Mesothelial cell of epicardium (in vitro differentiated cells): ENCODE data around the gene FA2H. TPM values are rescaled to one million over a fixed set of nuclear protein-coding genes. Genes with fewer than 3 reads are reported as not detected.
"Not testable (repeated sequence)": the region's sequence is repeated elsewhere in the genome, so short reads cannot be mapped to it uniquely, and the experiment has no call there.

Experiments used
- DNase-seq, 2 experiments: peaks; one replicate each; pipeline ENCODE4 v3.0.0; 2021; ENCODE audit warnings: low spot score in 2 of 2; ENCODE audit not compliant: unreplicated experiment in 2 of 2
- H3K27ac Mint-ChIP-seq: 2 replicates; pipeline ENCODE4 v1.8.0; 2021; ENCODE audit warnings: mixed read lengths
- H3K27me3 Mint-ChIP-seq: 2 replicates; pipeline ENCODE4 v1.8.0; 2021; ENCODE audit warnings: low read depth, mixed read lengths
- H3K36me3 Mint-ChIP-seq: 2 replicates; pipeline ENCODE4 v1.8.0; 2021; ENCODE audit warnings: mixed read lengths
- H3K4me1 Mint-ChIP-seq: 2 replicates; pipeline ENCODE4 v1.8.0; 2021; ENCODE audit warnings: mixed read lengths
- H3K4me3 Mint-ChIP-seq: 2 replicates; pipeline ENCODE4 v1.8.0; 2021; ENCODE audit warnings: mild to moderate bottlenecking, moderate library complexity, mixed read lengths
- H3K9me3 Mint-ChIP-seq: 2 replicates; pipeline ENCODE4 v1.8.0; 2021; ENCODE audit warnings: mixed read lengths
- total RNA-seq: library from RNA; stranded (reverse); gene quantifications from 3 replicates; pipeline ENCODE4 v1.2.1, GENCODE V29; 2021
- TF ChIP-seq, protein P1 (sequence below): fragments of 200-600 bp; sonication (generic); IDR thresholded peaks from one replicate; pipeline ENCODE4 v1.5.0; 2021; ENCODE audit warnings: antibody characterized with exemption; ENCODE audit not compliant: unreplicated experiment

FA2H gene
- total RNA-seq, 1 donor from 2014 or later = not detected

- H3K9me3 Mint-ChIP-seq = no peaks in the 10 kb centered on the region
- TF ChIP-seq, protein P1, sequence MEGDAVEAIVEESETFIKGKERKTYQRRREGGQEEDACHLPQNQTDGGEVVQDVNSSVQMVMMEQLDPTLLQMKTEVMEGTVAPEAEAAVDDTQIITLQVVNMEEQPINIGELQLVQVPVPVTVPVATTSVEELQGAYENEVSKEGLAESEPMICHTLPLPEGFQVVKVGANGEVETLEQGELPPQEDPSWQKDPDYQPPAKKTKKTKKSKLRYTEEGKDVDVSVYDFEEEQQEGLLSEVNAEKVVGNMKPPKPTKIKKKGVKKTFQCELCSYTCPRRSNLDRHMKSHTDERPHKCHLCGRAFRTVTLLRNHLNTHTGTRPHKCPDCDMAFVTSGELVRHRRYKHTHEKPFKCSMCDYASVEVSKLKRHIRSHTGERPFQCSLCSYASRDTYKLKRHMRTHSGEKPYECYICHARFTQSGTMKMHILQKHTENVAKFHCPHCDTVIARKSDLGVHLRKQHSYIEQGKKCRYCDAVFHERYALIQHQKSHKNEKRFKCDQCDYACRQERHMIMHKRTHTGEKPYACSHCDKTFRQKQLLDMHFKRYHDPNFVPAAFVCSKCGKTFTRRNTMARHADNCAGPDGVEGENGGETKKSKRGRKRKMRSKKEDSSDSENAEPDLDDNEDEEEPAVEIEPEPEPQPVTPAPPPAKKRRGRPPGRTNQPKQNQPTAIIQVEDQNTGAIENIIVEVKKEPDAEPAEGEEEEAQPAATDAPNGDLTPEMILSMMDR = no peak
- H3K4me1 Mint-ChIP-seq = peaks cover 1% of the 10 kb centered on the region
- no peak overlapping the region for H3K27ac Mint-ChIP-seq
- no peaks in the 10 kb centered on the region for H3K36me3 Mint-ChIP-seq
- H3K27me3 Mint-ChIP-seq = peaks cover 22% of the 10 kb centered on the region
- no peak overlapping the region for H3K4me3 Mint-ChIP-seq
- DNase-seq = no peak
Observed at GRCh38 chr16:74679983-74680382, 94.6 kb downstream of the FA2H start.

DNA sequence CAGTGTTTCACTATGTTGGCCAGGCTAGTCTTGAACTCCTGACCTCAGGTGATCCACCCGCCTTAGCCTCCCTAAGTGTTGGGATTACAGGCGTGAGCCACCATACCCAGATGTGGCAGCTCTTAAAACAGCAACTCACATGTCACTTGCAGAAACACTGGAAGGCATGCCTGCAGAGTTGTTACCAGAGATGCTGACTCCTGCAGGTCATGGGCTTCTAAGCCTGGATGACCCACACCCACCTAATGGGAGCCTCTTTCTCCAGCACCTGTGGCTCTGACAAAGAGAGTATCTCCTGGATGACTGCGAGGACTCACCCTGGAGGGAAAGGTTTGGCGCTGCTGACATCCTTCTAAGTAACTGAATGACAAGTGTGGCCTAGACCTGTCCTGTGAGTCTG, 96.8 kb downstream of the FA2H start:
- Mint-ChIP-seq H3K27ac (no peak overlapping the region), H3K4me1 (peaks cover 1% of the 10 kb centered on the region), H3K36me3 (no peaks in the 10 kb centered on the region), H3K27me3 (peaks cover 34% of the 10 kb centered on the region), H3K9me3 (no peaks in the 10 kb centered on the region), H3K4me3 (no peak overlapping the region)
- TF ChIP-seq, protein P1 = no peak
- no peak for DNase-seq

DNA sequence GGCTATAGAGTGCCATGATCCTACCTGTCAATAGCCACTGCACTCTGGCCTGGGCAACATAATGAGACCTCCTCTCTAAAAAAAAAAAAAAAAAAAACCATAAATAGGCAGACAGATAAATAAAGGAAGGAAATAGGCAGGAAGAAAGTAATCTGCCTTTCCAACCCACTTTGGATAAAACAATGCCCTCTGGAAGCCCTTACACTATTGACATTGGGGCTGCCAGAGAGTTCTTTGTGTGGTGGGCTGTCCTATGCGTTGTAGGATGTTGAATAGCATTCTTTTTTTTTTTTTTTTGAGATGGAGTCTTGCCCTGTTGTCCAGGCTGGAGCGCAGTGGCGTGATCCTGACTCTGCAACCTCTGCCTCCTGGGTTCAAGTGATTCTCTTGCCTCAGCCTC, 100.7 kb downstream of the FA2H start:
- Mint-ChIP-seq H3K27ac (no peak overlapping the region), H3K36me3 (no peaks in the 10 kb centered on the region), H3K4me1 (no peaks in the 10 kb centered on the region), H3K4me3 (no peak overlapping the region), H3K27me3 (peaks cover 49% of the 10 kb centered on the region), H3K9me3 (no peaks in the 10 kb centered on the region)
- no peak for DNase-seq
- TF ChIP-seq, protein P1 = no peak

- not testable (repeated sequence) for H3K36me3 Mint-ChIP-seq, H3K27ac Mint-ChIP-seq, H3K4me3 Mint-ChIP-seq, DNase-seq
- Mint-ChIP-seq H3K27me3 (peaks cover 22% of the 10 kb centered on the region), H3K4me1 (peaks cover 10% of the 10 kb centered on the region), H3K9me3 (peaks cover 12% of the 10 kb centered on the region)
Observed at GRCh38 chr16:74668877-74669276, 105.7 kb downstream of the FA2H start.

- peak overlapping the region; percentile 97 for H3K27ac Mint-ChIP-seq
- peaks cover 12% of the 10 kb centered on the region for H3K9me3 Mint-ChIP-seq
- TF ChIP-seq, protein P1 = no peak
- peak in 1 of 2 experiments; percentile 41 for DNase-seq
- peaks cover 15% of the 10 kb centered on the region for H3K4me1 Mint-ChIP-seq
- H3K4me3 Mint-ChIP-seq = peak overlapping the region; percentile 94
- peaks cover 14% of the 10 kb centered on the region for H3K36me3 Mint-ChIP-seq
- peaks cover 10% of the 10 kb centered on the region for H3K27me3 Mint-ChIP-seq
Observed at GRCh38 chr16:74667255-74667700, 107.3 kb downstream of the FA2H start.

- peaks cover 4% of the 10 kb centered on the region for H3K27me3 Mint-ChIP-seq
- peak within 1 kb of the TSS; percentile 94 for H3K4me3 Mint-ChIP-seq
- TF ChIP-seq, protein P1 = no peak
- peak within 1 kb of the TSS; percentile 97 for H3K27ac Mint-ChIP-seq
- peaks cover 14% of the 10 kb centered on the region for H3K36me3 Mint-ChIP-seq
- H3K4me1 Mint-ChIP-seq = peaks cover 15% of the 10 kb centered on the region
- DNase-seq = peak; percentile 94
- H3K9me3 Mint-ChIP-seq = peaks cover 12% of the 10 kb centered on the region
Observed at GRCh38 chr16:74666425-74667254, 108.0 kb downstream of the FA2H start, which contains the start of gene RFWD3. TSS of gene RFWD3 (minus strand) at chr16:74666877. CDS start at chr16:74661449, 5,428 bp downstream.
